Epidermal melanocyte (primary cell): ENCODE measurements around the gene DCAF17.
"Not testable (repeated sequence)": the region's sequence is repeated elsewhere in the genome, so short reads cannot be mapped to it uniquely, and the experiment has no call there.

ENCODE experiments used
- DNase-seq: peaks from one replicate; pipeline ENCODE4 v3.0.0; 2011; ENCODE audit warnings: low spot score; ENCODE audit not compliant: insufficient read length

The DCAF17 gene

DNA sequence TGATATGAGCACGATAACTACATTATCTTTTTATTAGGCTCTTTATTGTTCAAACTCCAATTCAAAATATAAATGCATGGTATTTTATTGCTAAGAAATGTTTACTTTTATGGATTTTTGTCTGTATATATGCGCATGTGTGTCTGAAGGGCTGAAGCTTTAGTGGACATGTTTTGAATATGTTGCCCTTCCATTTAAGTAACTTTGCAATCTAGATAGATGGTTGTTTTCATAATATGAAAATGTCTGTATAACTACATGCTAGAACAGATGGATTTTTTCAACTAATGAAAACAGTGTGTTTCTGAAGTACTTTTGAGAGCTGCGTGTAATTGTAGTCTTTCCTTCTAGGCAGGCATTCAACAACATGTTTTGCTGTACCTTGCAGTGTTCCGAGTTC lies 18.7 kb downstream of the DCAF17 start:
- DNase-seq: no peak

DNA sequence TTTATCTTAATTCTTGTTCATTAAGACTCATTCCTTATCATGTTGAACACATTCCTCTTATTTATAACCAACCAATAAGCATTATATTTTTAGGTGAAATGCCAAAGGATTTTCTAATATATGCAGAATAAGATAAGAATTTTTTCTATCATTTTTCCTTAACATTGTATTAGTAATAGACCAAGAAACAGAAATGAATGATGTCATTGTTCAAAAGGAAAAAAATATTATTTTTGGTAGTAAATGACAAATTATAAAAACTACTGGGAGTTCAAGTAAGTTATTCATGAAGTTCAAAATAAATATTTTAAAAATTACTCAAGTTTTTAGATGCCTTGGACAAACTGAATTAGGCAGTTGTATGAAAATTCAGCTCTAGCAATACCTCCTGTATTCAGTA lies 25.5 kb downstream of the DCAF17 start:
- no peak for DNase-seq

DNA sequence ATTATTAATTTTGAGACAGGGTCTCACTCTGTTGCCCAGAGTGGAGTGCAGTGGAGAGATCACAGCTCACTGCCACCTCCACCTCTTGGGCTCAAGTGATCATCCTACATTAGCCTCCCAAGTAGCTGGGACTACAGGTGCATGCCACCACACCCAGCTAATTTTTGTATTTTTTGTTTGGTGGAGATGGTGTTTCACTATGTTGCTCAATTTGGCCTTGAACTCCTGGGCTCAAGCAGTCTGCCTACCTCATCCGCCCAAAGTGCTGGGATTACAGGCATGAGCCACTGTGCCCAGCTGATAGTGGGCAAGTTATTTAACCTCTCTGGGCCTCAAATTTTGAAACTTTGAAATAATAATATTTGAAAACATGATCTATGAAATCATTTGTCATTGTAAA lies 26.5 kb downstream of the DCAF17 start:
- DNase-seq: no peak

DNA sequence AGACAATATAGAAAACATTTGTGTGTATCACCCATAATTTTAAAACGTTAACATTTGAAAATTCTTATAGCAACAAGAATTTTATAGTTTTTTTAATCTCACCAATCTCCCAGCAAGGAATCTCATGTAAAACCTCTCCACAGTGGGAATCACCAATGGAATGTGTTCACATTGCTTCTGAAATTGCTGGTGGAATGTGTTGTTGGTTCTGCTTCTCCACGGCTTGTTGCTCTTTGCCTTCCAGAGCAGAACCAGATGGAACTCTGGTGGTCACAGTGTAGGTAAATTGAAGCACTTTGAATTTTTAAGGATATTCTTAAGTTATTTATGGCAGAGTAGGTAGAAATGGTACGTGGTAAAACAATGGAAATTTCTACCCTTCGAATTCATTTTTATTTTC lies 35.1 kb downstream of the DCAF17 start:
- DNase-seq: no peak

DNA sequence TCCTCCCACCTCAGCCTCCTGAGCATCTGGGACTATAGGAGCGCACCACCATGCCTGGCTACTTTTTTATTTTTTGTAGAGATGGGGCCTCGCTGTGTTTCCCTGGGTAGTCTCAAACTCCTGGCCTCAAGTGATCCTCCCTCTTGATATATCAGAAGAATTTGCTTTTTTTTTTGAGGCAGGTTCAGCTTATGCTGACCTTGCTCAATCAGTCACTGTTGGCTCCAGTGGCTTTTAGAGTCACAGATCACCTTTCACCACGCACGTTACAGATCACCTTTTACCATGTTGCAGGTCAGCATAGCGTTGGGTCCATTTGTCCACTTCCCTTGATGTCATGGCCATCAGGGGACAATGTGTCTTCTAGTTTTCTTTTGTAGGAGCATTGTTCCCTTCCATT lies 36.1 kb downstream of the DCAF17 start:
- no peak for DNase-seq

DNA sequence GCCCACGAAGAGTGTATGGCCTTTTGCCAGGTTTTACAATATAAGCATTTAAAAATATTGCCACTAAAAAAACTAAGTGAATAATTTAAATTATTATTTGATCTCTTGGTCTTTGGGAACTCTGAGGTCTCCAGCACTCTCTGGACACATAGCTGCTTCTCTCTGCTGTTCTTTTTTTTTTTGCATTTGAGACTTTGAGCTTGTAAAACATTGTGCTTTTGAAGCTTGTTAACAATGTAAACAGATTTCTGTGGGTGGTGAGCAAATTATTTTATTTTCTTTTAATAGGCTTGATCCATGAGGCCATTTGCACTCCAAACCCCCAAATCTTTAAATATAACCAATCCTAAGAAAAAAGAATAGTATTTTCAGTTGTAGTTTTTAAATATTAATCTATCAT lies 42.0 kb downstream of the DCAF17 start:
- DNase-seq: no peak

DNA sequence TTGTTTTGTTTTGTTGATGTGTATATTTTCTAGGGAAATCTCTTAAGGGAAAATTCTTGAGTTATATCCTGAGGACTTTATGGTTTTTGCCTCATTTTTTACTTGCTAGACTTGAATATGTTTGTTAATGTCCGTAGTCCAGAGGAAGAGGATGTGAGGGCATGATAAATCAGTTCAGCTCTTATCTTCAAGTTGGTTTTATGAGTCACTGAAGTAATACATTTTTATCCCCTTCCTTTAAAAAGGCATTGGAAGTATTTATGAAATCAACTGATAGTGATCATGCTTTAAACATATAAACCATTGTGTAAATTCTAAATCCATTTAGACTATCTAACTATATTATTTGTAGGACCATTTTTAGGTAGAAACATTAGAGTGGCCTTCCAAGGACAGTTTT lies 44.3 kb downstream of the DCAF17 start:
- no peak for DNase-seq

DNA sequence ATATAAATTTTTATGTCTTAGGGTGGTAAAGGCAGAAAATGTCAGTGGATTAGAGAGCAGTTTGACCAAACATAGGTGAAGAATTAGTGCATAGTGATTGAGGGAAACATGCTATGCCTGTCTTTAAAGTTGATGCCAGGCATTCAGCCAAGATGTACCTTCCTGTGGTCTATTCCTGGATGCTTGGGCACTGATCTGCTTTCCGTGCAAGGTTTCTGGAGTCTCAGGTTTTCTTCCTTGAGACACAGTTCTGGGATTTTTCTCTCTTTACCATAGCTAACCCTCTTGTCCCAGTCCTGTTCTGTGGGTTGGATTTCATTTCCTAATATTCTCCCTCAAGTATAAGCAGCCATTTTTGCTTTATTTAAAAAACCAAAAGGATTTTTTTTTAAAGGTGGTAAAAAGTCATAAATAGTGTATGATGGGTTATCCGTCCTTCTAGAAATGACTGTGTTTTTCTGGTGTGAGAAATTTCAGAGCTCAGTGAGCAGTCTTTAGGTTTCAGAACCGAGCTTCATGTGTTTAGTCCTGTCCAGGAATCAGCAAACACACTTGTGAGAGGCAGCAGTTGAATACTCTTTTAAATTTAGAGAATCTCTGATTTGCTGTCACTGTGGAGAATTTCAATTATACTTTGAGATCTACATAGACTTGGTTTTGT lies 45.3 kb downstream of the DCAF17 start:
- DNase-seq: no peak

DNA sequence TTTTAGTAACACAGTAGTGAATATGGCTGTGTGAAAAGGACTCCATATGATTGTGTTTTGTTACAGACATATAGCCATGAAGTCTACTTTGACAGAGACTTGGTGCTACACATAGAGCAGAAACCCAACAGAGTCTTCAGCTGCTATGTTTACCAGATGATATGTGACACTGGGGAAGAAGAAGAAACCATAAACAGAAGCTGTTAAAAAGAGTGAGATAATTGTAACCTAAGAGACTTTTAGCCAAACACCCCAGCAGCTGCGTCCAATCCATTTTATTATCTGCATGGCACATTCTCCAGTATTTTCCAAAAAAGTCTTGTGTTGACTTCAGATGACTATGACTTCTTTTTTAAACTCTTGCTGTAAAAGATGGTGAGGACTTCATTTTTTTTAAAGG lies 46.9 kb downstream of the DCAF17 start:
- no peak for DNase-seq

DNA sequence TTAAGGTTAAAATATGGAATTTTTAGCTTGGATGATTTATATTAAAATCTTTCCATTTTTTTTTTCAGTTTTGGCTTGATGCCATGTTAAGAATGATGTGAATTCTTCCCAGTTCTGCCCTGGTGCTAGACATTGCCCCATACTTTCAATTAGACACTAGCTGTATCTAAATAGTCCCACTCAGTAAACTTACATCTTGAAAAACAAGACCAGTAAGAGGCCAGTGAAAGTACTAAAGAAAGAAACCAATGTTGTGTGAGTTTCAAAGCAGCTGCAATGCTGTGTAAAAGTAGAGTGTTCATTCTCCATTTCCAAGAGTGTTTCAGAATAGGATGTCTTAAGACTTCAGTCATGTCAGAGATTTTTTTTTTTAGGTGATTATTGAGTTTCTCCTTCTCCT lies 48.3 kb downstream of the DCAF17 start:
- DNase-seq: no peak

DNA sequence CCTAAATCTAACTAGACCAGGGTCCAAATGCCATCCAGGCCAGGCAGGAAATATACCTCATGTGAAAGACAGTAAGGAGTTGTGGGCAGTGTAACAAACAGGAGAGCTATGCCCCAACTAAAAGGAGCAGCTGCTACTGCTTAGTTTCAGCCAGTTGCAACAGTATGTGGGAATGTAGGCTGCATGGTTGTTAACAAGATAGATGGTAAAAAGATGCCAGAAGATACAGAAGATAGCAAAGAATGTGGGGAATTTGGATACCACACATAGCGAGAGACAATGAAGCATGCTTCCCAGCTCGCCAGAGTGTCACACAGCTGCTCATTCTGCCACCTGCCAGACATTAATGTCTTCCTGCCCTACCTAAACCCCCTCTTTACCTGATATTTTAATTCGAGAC lies 48.9 kb downstream of the DCAF17 start:
- no peak for DNase-seq

DNA sequence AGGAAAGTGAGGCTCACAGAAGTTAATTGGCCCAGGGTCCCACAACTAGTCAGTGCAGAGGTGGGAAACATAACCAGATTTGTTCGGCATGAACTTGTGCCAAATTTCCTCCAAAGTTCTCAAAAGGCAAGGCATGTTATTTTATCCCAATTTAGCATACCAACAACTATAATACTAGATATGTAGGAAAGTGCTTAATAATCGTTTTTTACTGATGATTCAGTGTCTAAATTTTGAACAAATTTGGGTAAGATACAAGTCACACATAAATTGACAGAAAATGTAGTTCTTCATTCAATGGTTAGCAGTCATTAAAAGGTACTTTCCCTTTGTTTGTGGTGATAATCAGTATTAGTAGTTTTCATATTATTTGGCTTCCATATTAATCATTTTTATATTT lies 49.8 kb downstream of the DCAF17 start:
- DNase-seq: no peak

DNA sequence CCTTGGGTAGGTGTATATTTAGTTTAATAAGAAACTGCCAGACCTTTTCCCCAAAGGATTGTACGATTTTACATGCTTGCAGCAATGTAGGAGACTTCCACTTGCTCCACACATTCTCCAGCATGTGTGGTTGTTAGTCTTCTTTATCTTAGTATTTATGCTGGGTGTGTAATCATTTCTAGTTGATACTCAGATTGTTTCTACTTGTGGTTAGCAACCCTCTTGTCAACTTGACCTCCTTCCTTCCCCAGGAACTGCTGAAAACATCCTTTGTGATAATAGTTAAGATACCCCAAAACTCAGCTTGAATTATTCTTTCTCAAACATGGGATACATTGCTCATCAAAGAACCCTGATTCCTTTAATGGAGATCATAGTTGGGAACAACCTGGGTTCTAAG lies 51.1 kb downstream of the DCAF17 start:
- no peak for DNase-seq

DNA sequence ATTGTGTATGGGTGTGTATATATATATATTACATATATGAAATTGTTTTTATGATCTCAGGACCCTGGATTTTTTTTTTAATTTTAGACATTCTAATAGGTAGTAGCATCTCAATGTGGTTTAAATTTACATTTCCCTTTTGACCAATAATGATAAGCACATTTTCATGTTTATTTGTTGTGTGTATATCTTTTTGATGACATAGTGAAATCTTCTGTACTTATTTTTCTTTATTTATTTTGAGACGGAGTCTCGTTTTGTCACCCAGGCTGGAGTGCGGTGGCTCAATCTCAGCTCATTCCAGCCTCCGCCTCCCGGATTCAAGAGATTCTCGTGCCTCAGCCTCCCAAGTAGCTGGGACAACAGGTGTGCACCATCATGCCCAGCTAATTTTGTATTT lies 53.2 kb downstream of the DCAF17 start:
- no peak for DNase-seq

DNA sequence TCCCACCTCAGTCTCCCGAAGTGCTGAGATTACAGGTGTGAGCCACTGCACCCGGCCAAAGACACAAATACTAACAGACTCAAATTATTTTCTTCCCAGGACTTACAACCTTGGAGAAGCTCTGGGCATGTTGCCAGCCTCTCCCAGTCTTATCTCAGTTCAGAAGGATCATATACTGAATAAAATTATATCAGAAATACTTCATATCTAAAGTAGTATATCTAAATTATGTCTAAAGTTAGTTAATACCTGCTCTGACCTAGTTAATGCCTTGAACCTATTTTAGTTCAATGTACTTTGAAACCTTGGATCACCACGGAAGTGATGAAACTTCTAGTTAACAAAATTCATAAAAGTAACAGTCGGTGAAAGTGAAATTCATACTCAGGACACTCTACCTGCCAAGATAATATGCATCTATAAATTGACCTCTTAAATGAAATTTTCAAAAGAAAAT lies 53.8 kb downstream of the DCAF17 start:
- no peak for DNase-seq

DNA sequence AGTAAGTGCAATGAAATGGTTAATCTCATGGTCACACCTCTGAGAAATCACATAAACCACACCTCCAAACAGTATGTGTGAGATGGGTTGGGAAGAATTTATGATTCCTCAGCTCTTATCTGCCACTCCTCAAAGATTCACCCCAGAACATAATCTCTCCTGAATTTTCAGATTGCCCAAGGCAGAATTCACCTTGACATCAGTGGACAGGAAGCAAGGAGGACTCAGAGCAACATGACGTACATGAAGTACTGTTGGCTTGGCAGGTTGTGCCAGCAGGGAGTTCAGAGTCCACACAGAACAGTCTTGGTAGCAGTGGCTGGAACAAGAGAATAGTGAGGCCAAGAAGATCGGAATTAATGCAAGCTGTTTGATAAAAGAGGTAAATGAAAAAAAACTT lies 56.6 kb downstream of the DCAF17 start:
- no peak for DNase-seq

DNA sequence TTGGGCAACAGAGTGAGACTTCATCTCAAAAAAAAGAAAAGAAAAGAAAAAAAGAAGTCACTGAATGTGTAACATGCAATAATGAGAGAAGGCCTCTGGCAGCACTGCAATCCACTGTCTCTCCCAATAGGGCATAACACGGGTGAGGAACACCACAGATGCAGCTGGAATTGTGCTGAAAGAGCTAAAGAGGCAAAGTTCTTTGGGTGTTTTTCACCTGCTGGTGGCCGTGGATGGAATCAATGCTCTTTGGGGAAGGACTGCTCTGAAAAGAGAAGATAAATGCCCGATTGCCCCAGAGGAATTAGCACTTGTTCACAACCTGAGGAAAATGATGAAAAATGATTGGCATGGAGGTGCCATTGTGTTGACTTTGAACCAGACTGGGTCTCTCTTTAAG lies 57.3 kb downstream of the DCAF17 start:
- DNase-seq: no peak

DNA sequence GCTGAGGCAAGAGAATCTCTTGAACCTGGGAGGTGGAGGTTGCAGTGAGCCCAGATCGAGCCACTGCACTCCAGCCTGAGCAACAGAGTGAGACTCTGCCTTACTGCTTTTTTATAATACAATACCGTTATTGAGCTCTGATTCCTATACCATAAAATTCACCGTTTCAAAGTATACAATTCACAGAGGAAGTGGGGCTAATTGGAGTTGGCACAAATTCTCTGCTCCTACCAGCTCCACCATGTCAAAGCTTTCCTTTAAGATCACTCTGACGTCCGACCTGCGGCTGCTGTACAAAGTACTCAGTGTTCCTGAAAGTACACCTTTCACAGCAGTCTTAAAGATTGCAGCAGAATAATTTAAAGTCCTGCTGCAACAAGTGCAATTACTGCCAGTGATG lies 58.6 kb downstream of the DCAF17 start:
- DNase-seq: no peak

DNA sequence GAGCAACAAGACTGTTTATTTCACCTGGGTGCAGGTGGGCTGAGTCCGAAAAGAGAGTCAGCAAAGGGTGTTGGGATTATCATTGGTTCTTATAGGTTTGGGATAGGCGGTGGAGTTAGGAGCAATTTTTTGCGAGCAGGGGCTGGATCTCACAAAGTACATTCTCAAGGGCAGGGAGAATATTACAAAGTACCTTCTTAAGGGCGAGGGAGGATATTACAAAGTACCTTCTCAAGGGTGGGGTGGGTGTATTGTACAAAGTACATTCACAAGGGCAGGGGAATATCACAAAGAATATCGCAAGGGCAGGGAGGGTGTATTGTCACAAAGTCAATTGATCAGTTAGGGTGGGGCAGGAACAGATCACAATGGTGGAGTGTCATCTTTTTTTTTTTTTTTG lies 63.6 kb downstream of the DCAF17 start:
- not testable (repeated sequence) for DNase-seq

DNA sequence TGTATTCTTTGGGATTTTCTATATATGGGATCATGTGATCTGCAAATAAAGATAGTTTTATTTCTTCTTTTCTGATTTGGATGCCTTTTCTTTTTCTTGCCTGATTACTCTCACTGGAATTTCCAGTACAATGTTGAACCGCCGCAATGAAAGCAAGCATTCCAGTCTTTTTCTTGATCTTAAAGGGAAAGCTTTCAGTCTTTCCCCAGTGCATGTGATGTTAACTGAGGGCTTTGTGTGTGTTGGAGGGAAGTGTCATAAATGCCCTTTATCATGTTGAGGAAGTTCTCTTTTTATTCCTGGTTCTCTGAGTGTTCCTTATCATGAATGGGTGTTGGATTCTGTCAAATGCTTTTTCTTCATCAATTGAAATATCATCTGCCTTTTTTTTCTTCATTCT lies 71.3 kb downstream of the DCAF17 start:
- no peak for DNase-seq

DNA sequence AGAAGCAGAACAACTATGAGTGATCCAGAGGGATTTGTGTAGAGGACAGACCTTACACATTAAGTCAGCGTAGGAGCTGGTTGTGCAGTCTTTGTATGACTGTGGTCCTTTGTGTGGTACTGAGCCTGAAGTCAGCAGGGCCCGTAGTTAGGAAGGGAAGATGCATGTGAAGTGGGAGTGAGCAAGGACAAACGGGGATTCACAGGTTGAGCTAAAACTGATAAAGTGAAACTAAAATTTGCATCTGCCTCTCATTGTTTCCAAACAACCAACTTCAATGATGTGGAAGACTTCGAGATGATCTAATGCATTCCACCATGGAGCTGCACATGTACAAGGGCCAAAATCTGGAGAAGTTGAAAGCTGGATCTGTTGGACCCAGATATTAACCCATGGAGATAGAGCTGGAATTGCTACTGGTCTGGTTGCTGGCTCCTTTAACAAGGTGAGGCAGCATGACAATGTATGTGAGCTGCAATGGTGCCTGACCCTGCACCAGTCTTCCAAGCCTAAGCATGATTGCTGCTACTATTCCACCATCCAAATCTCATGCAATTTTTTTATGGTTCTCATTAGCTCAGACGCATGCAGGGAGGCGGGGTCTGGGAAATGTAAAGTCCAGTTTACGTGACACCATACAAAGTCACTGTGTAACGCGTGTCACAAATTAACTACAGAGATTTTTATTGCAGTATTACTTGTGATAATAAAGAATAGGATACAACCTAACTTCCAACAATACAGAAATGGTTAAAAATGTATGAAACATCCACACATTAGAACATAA lies 76.1 kb downstream of the DCAF17 start:
- no peak for DNase-seq

DNA sequence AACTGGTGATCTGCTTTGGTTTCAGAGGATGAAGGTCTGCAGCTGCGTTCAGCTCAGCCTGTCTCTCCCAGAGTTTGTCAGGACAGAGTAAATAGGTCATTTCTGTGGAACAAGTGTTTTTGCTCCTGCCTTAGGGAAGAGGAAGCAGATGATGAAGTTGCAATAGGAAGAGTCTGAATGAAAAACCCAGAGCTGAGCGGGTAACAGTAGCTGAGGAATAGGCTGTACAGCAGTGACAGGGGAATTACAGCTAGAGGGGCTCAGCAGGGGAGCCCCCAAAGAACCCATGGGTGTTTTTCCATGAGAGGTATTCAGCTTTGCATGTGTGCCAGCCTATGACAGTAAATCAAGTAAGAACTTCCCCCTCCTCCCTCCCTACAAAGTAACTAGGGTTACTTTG lies 78.0 kb downstream of the DCAF17 start:
- no peak for DNase-seq

DNA sequence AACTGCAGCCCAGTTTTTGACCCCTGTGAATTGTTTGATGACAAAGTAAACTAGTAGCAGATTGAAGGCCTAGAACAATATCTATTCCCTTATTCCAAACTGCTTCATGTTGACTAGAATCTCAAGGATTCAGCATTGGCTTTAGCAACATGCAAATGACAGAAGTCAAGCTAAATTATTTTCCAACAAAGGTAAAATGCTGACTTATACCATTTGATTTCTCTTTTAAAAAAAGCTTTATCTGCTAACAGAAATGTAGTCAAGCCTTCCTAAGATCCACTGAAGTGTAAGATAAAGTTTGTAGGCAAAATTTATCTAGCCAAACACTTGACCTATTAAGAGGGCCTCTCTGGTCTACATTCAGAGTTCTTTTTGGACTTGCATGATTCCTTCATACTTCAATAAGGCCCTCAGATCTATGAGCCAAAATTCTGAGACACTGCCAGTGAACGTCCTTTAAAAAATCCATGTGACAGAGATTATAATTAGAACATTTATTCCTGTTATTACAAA lies 78.7 kb downstream of the DCAF17 start:
- DNase-seq: no peak
